Measurements from ENCODE around the gene ITGB6. TPM values are rescaled to one million over a fixed set of nuclear protein-coding genes. Genes with fewer than 3 reads are reported as not detected.

ITGB6 gene
- total and polyA plus RNA-seq, 2 of the 4 experiments (the other 2 are of a cell fraction), result under 0.01 TPM; not detected in 1

DNA sequence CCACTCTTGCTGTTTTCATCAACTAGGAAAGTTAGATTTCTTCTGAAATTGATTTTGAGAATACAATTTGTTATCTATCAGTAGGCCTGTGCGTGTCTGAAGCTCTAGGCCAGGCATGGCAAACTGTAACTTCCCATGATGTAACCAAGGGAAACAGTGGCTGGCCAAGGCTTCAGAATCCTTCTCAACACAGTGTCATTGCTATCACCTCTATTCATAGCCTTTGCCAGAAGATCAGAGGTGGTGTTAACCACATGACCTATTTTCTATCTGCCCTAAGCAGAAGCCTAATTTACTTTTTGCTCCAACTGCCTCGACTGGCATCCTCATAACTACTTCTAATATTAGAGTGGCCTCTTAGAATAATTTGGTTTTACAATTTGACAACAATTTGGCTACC is 2.5 kb downstream of the ITGB6 start:
- Histone ChIP-seq H3K56ac (ENCODE audit: extremely low read depth, insufficient read depth, low read length) (no peak overlapping the region), H3K14ac (replicated peaks; ENCODE audit: low read depth, low read length) (no peak overlapping the region), H3K79me1 (ENCODE audit: low read depth in 1 of 2, low read length in 2 of 2) (no peaks in the 10 kb centered on the region), H2BK120ac (ENCODE audit: low read depth, low read length) (no peak overlapping the region), H3K4me3 (ENCODE audit: insufficient read depth, low read depth, low read length) (no peak overlapping the region), H3K18ac (ENCODE audit: low read depth, low read length) (no peak overlapping the region), H3K27ac (ENCODE audit: insufficient read depth, low read length) (no peak overlapping the region), H3K9me1 (ENCODE audit: insufficient read depth, low read length) (no peaks in the 10 kb centered on the region), H2BK20ac (ENCODE audit: low read depth, low read length) (no peak overlapping the region), H3K4me2 (ENCODE audit: low read depth, low read length) (no peak overlapping the region), H3K4ac (ENCODE audit: low read depth, low read length) (no peak overlapping the region), H2AK5ac (ENCODE audit: low read depth, low read length) (no peak overlapping the region), H3K9ac (ENCODE audit: low read depth, low read length) (no peak overlapping the region), H3K23ac (ENCODE audit: low read depth, low read length) (no peak overlapping the region), H3K27me3 (ENCODE audit: control insufficient read depth, insufficient read depth, low read length) (no peaks in the 10 kb centered on the region), H4K91ac (ENCODE audit: insufficient read depth, low read depth, low read length) (no peak overlapping the region), H2AFZ (replicated peaks; ENCODE audit: low read length, poor library complexity) (no peak overlapping the region), H4K5ac (ENCODE audit: low read depth, low read length) (no peak overlapping the region), H2AK9ac (replicated peaks; ENCODE audit: low read depth, low read length, poor library complexity) (no peak overlapping the region), H3K36me3 (ENCODE audit: control insufficient read depth, insufficient read depth, low read length) (no peaks in the 10 kb centered on the region), H4K20me1 (ENCODE audit: insufficient read depth, low read length) (no peaks in the 10 kb centered on the region), H2BK15ac (ENCODE audit: low read depth, low read length) (no peak overlapping the region), H4K8ac (ENCODE audit: low read depth in 2 of 2, low read length in 2 of 2) (no peak overlapping the region), H3K4me1 (ENCODE audit: control insufficient read depth, insufficient read depth, low read length) (no peaks in the 10 kb centered on the region), H2BK5ac (ENCODE audit: low read depth, low read length, poor library complexity, severe bottlenecking) (no peak overlapping the region), H3K9me3 (ENCODE audit: control insufficient read depth, insufficient read depth, low read length) (no peaks in the 10 kb centered on the region)
- in situ Hi-C loops (cut with MboI; ENCODE audit: low sequenced_read_pairs) (no loop called here), intact Hi-C loops (cut with micrococcal nuclease) (no loop called here), dilution Hi-C loops (cut with HindIII; ENCODE audit: low sequenced_read_pairs, unreplicated experiment) (no loop called here)
- ATAC-seq (ENCODE audit: low read depth) (no peak), DNase-seq (no peak)
- no TSS peak for BruUV-seq (replicated peaks)
- TF ChIP-seq FOS (IDR thresholded peaks at IDR 0.05; ENCODE audit: low read depth, low read length), result no peak
- no peak for TF ChIP-seq MXI1 (IDR thresholded peaks at IDR 0.05; ENCODE audit: borderline replicate concordance, low read depth, low read length)
- TF ChIP-seq, protein P1, sequence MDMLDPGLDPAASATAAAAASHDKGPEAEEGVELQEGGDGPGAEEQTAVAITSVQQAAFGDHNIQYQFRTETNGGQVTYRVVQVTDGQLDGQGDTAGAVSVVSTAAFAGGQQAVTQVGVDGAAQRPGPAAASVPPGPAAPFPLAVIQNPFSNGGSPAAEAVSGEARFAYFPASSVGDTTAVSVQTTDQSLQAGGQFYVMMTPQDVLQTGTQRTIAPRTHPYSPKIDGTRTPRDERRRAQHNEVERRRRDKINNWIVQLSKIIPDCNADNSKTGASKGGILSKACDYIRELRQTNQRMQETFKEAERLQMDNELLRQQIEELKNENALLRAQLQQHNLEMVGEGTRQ (IDR thresholded peaks at IDR 0.05; ENCODE audit: low read depth, low read length), result no peak
- no peak for TF ChIP-seq RAD21 (IDR thresholded peaks at IDR 0.05; ENCODE audit: low read length)
- TF ChIP-seq POLR2A (IDR thresholded peaks at IDR 0.05; ENCODE audit: low read depth, low read length), result no peak
- TF ChIP-seq, protein P2, sequence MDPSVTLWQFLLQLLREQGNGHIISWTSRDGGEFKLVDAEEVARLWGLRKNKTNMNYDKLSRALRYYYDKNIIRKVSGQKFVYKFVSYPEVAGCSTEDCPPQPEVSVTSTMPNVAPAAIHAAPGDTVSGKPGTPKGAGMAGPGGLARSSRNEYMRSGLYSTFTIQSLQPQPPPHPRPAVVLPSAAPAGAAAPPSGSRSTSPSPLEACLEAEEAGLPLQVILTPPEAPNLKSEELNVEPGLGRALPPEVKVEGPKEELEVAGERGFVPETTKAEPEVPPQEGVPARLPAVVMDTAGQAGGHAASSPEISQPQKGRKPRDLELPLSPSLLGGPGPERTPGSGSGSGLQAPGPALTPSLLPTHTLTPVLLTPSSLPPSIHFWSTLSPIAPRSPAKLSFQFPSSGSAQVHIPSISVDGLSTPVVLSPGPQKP (IDR thresholded peaks at IDR 0.05; ENCODE audit: borderline replicate concordance, low read depth, low read length), result no peak
- CTCF ChIA-PET, result interaction anchor here (0.6 to 0.7 kb wide), 2 partner anchors 13 to 26 kb away, joined by 3 to 6 read pairs; no protein-coding TSS in a partner anchor
- POLR2A ChIA-PET (ENCODE audit: unreplicated experiment), result no interaction called here
- WGBS, 2 experiments (ENCODE audit: extremely low coverage in 2 of 2, insufficient read length in 1 of 2), result no CpG with 5 or more reads among the region's 2 CpGs
